Parathyroid adenoma (tissue), 2 donors: ENCODE data around the gene SLC1A2.

Experiments used
- H2AFZ ChIP-seq: fragments of 300-600 bp; sonication (generic); one replicate; pipeline ENCODE4 v1.7.0; 2017; ENCODE audit warnings: antibody characterized with exemption, mild to moderate bottlenecking
- H3K27ac ChIP-seq: fragments of 300-600 bp; sonication (generic); one replicate; pipeline ENCODE4 v1.7.0; 2017
- H3K27me3 ChIP-seq: fragments of 300-600 bp; sonication (generic); one replicate; pipeline ENCODE4 v1.7.0; 2017; ENCODE audit warnings: low read length; ENCODE audit not compliant: control insufficient read depth, insufficient read depth
- H3K36me3 ChIP-seq: fragments of 300-600 bp; sonication (generic); one replicate; pipeline ENCODE4 v1.7.0; 2017; ENCODE audit warnings: low read length; ENCODE audit not compliant: control insufficient read depth, insufficient read depth
- H3K4me1 ChIP-seq: fragments of 300-600 bp; sonication (generic); one replicate; pipeline ENCODE4 v1.7.0; 2017; ENCODE audit warnings: control low read depth
- H3K4me2 ChIP-seq: fragments of 300-600 bp; sonication (generic); one replicate; pipeline ENCODE4 v1.7.0; 2017; ENCODE audit warnings: low read length
- H3K4me3 ChIP-seq: fragments of 300-600 bp; sonication (generic); one replicate; pipeline ENCODE4 v1.7.0; 2017; ENCODE audit warnings: low read depth, low read length
- H3K79me2 ChIP-seq: fragments of 300-600 bp; sonication (generic); one replicate; pipeline ENCODE4 v1.7.0; 2017; ENCODE audit warnings: control low read depth
- H3K9ac ChIP-seq: fragments of 300-600 bp; sonication (generic); one replicate; pipeline ENCODE4 v1.7.0; 2017; ENCODE audit warnings: mild to moderate bottlenecking
- H3K9me3 ChIP-seq: fragments of 300-600 bp; sonication (generic); one replicate; pipeline ENCODE4 v1.7.0; 2017; ENCODE audit warnings: low read length; ENCODE audit not compliant: control insufficient read depth
- CTCF ChIP-seq: fragments of 300-600 bp; sonication (generic); IDR thresholded peaks from one replicate; pipeline ENCODE4 v1.7.0; 2017; ENCODE audit warnings: antibody characterized with exemption, mild to moderate bottlenecking
- donor health status: primary hyperparathyroidism.

SLC1A2 gene

GRCh38 chr11:35311331-35311730 is 108.0 kb downstream of the SLC1A2 start:
- Histone ChIP-seq H3K4me3 (no peak overlapping the region), H3K27ac (no peak overlapping the region), H2AFZ (no peak overlapping the region), H3K27me3 (no peaks in the 10 kb centered on the region), H3K4me1 (no peaks in the 10 kb centered on the region), H3K36me3 (no peaks in the 10 kb centered on the region), H3K9ac (no peak overlapping the region), H3K79me2 (no peaks in the 10 kb centered on the region), H3K9me3 (no peaks in the 10 kb centered on the region), H3K4me2 (no peak overlapping the region)
- no peak for TF ChIP-seq CTCF

- H3K4me1 ChIP-seq: no peaks in the 10 kb centered on the region
- H3K9me3 ChIP-seq: no peaks in the 10 kb centered on the region
- H3K79me2 ChIP-seq: no peaks in the 10 kb centered on the region
- no peak for TF ChIP-seq CTCF
- no peak overlapping the region for H3K9ac ChIP-seq
- H3K36me3 ChIP-seq: no peaks in the 10 kb centered on the region
- H3K27ac ChIP-seq: no peak overlapping the region
- H3K27me3 ChIP-seq: no peaks in the 10 kb centered on the region
- H3K4me3 ChIP-seq: no peak overlapping the region
- H2AFZ ChIP-seq: no peak overlapping the region
- H3K4me2 ChIP-seq: no peak overlapping the region
Measured at GRCh38 chr11:35308157-35308556, 111.2 kb downstream of the SLC1A2 start.

GRCh38 chr11:35307221-35307621 is 112.1 kb downstream of the SLC1A2 start:
- no peak overlapping the region for H3K4me3 ChIP-seq
- H3K79me2 ChIP-seq: no peaks in the 10 kb centered on the region
- no peak overlapping the region for H3K27ac ChIP-seq
- H3K4me2 ChIP-seq: no peak overlapping the region
- no peaks in the 10 kb centered on the region for H3K36me3 ChIP-seq
- no peak for TF ChIP-seq CTCF
- no peak overlapping the region for H2AFZ ChIP-seq
- no peaks in the 10 kb centered on the region for H3K27me3 ChIP-seq
- H3K9me3 ChIP-seq: no peaks in the 10 kb centered on the region
- H3K9ac ChIP-seq: no peak overlapping the region
- no peaks in the 10 kb centered on the region for H3K4me1 ChIP-seq

GRCh38 chr11:35305670-35306382 is 113.5 kb downstream of the SLC1A2 start:
- Histone ChIP-seq H3K27me3 (no peaks in the 10 kb centered on the region), H3K4me2 (no peak overlapping the region), H3K4me3 (no peak overlapping the region), H3K79me2 (no peaks in the 10 kb centered on the region), H3K9ac (no peak overlapping the region), H3K27ac (no peak overlapping the region), H3K36me3 (no peaks in the 10 kb centered on the region), H2AFZ (no peak overlapping the region), H3K9me3 (no peaks in the 10 kb centered on the region), H3K4me1 (no peaks in the 10 kb centered on the region)
- TF ChIP-seq CTCF: no peak

GRCh38 chr11:35304900-35305460 is 114.4 kb downstream of the SLC1A2 start:
- no peaks in the 10 kb centered on the region for H3K27me3 ChIP-seq
- no peaks in the 10 kb centered on the region for H3K36me3 ChIP-seq
- no peak overlapping the region for H3K9ac ChIP-seq
- no peak overlapping the region for H3K4me2 ChIP-seq
- H3K4me1 ChIP-seq: no peaks in the 10 kb centered on the region
- no peaks in the 10 kb centered on the region for H3K79me2 ChIP-seq
- no peak overlapping the region for H3K4me3 ChIP-seq
- H2AFZ ChIP-seq: no peak overlapping the region
- H3K9me3 ChIP-seq: no peaks in the 10 kb centered on the region
- no peak overlapping the region for H3K27ac ChIP-seq
- no peak for TF ChIP-seq CTCF
